Endothelial cell of umbilical vein (primary cell): ENCODE results near the gene TTLL9. TPM values are rescaled to one million over a fixed set of nuclear protein-coding genes. Genes with fewer than 3 reads are reported as not detected.
A peak's percentile ranks its signal among the peaks of the same experiment; 100 is the strongest.

Experiments used
- BruUV-seq: library from RNA; stranded (reverse); fragments of 400-500 nt; replicated peaks from 2 replicates; lab custom pipeline; 2021; lab: Mats Ljungman, UMichigan
- CTCF ChIA-PET: fragments of 300-600, 350-600 bp; sonication (Branson Sonifier 250); formaldehyde crosslinking; loops from one replicate; lab custom pipeline; 2021; ENCODE audit warnings: antibody characterized with exemption, inconsistent platforms; lab: Charles Lee
- POLR2A ChIA-PET: fragments of 300-600, 350-600 bp; sonication (Branson Sonifier 250); formaldehyde crosslinking; loops from one replicate; lab custom pipeline; 2021; ENCODE audit warnings: antibody characterized with exemption, inconsistent platforms; lab: Charles Lee
- DNase-seq: peaks from one replicate; pipeline ENCODE4 v3.0.0-alpha.2; 2011; ENCODE audit warnings: low read depth, low spot score
- FAIRE-seq: peaks from 2 replicates; lab custom pipeline; 2011; peaks lifted over from hg19 to GRCh38; lab: Jason Lieb, UNC
- H2AFZ ChIP-seq: 2 replicates; pipeline ENCODE4 v1.6.0; 2012; ENCODE audit warnings: low read depth, low read length, control low read depth, inconsistent platforms
- H3K27ac ChIP-seq: 2 replicates; pipeline ENCODE4 v1.5.1; 2011; ENCODE audit warnings: low read depth, mild to moderate bottlenecking, control low read depth, low read length, moderate library complexity; ENCODE audit not compliant: insufficient read depth
- H3K27me3 ChIP-seq, 2 experiments: 2 replicates each; pipeline versions ENCODE4 v1.6.0 to v1.6.1; 2011; ENCODE audit warnings: low read length in 2 of 2, mixed read lengths in 1 of 2; ENCODE audit not compliant: control insufficient read depth in 2 of 2, insufficient read depth in 2 of 2
- H3K36me3 ChIP-seq, 2 experiments: 2 replicates in 1 of 2; 3 replicates in 1 of 2; pipeline ENCODE4 v1.5.1; 2011; ENCODE audit warnings: low read length in 2 of 2, mild to moderate bottlenecking in 1 of 2, moderate library complexity in 1 of 2; ENCODE audit not compliant: control insufficient read depth in 2 of 2, insufficient read depth in 2 of 2; ENCODE audit errors: extremely low read depth in 1 of 2
- H3K4me1 ChIP-seq: 3 replicates; pipeline ENCODE4 v1.5.1; 2011; ENCODE audit warnings: mild to moderate bottlenecking, low read length; ENCODE audit not compliant: control insufficient read depth, insufficient read depth; ENCODE audit errors: extremely low read depth
- H3K4me2 ChIP-seq: 2 replicates; pipeline ENCODE4 v1.6.1; 2011; ENCODE audit warnings: low read length, control low read depth, mixed read lengths; ENCODE audit not compliant: insufficient read depth
- H3K4me3 ChIP-seq, 3 experiments: fragments of 200-600 bp in 1 of 3; sonication (generic), shearing (Covaris generic) in 1 of 3; replicated peaks in 1 of 3; 2 replicates each; pipeline ENCODE4 v1.5.1; 2011 to 2016; ENCODE audit warnings: control low read depth in 3 of 3, low read length in 3 of 3, mild to moderate bottlenecking in 2 of 3, inconsistent platforms in 1 of 3, low read depth in 1 of 3, moderate library complexity in 1 of 3; ENCODE audit not compliant: insufficient read depth in 1 of 3
- H3K79me2 ChIP-seq: 2 replicates; pipeline ENCODE4 v1.6.0; 2012; ENCODE audit warnings: low read length, inconsistent platforms; ENCODE audit not compliant: control insufficient read depth, insufficient read depth
- H3K9ac ChIP-seq: replicated peaks from 2 replicates; pipeline ENCODE3; 2011; ENCODE audit warnings: low read length, control low read depth; ENCODE audit not compliant: insufficient read depth; ENCODE audit errors: extremely low read depth
- H3K9me1 ChIP-seq: replicated peaks from 3 replicates; pipeline ENCODE4 v1.6.0; 2011; ENCODE audit warnings: mild to moderate bottlenecking, low read length; ENCODE audit not compliant: control insufficient read depth, insufficient read depth; ENCODE audit errors: extremely low read depth
- H3K9me3 ChIP-seq: replicated peaks from 2 replicates; pipeline ENCODE4 v1.5.1; 2012; ENCODE audit warnings: low read length, inconsistent platforms; ENCODE audit not compliant: control insufficient read depth, insufficient read depth
- H4K20me1 ChIP-seq: replicated peaks from 2 replicates; pipeline ENCODE3; 2011; ENCODE audit warnings: mild to moderate bottlenecking, low read length; ENCODE audit not compliant: control insufficient read depth, insufficient read depth; ENCODE audit errors: extremely low read depth
- EZH2 ChIP-seq: IDR thresholded peaks from 2 replicates; pipeline ENCODE4 v1.6.1; 2012; ENCODE audit warnings: borderline replicate concordance, low read depth, mild to moderate bottlenecking, moderate library complexity, low read length, inconsistent platforms; ENCODE audit not compliant: severe bottlenecking
- FOS ChIP-seq: IDR thresholded peaks from 2 replicates; pipeline ENCODE4 v1.6.1; 2011; ENCODE audit warnings: mild to moderate bottlenecking, low read length, moderate library complexity, borderline replicate concordance; ENCODE audit not compliant: insufficient read depth
- GATA2 ChIP-seq: IDR thresholded peaks from 2 replicates; pipeline ENCODE4 v1.7.0; 2011; ENCODE audit warnings: low read depth, mild to moderate bottlenecking, moderate library complexity, mixed read lengths, low read length; ENCODE audit not compliant: insufficient read length, insufficient read depth
- JUN ChIP-seq: IDR thresholded peaks from 2 replicates; pipeline ENCODE4 v1.6.1; 2011; ENCODE audit warnings: borderline replicate concordance, low read depth; ENCODE audit not compliant: insufficient read length, insufficient read depth
- MYC ChIP-seq: IDR thresholded peaks from one replicate; pipeline ENCODE4 v1.6.1; 2011; ENCODE audit warnings: mild to moderate bottlenecking, low read depth, low read length
- POLR2A ChIP-seq: IDR thresholded peaks from 2 replicates; pipeline ENCODE4 v1.6.1; 2012; ENCODE audit warnings: low read depth, mild to moderate bottlenecking, control low read depth, low read length
- POLR2AphosphoS5 ChIP-seq: IDR thresholded peaks from 2 replicates; pipeline ENCODE4 v1.6.1; 2012; ENCODE audit warnings: low read depth, mild to moderate bottlenecking, control low read depth, low read length, moderate library complexity; ENCODE audit not compliant: insufficient read depth
- dilution Hi-C: fragments of 300-500 bp; cut with MboI; formaldehyde crosslinking; loops from one replicate; pipeline ENCODE4 v1.15.0; 2019; ENCODE audit warnings: low sequenced_read_pairs; ENCODE audit not compliant: extremely low pct_ligation_motif_present
- intact Hi-C: fragments of 100-400 bp; cut with micrococcal nuclease; formaldehyde crosslinking; loops from one replicate; pipeline ENCODE4 v1.10.0; 2022
- polyA plus RNA-seq, 4 experiments: library from polyadenylated mRNA; depleted of rRNA in 3 of 4; stranded (reverse) in 3 of 4; unstranded in 1 of 4; fragments of >200 nt; gene quantifications; 2 replicates each; pipeline versions ENCODE4 v1.2.1 to v1.2.3, GENCODE V29; 2011 to 2012; ENCODE audit warnings: missing spikeins in 1 of 4
- total RNA-seq: library from RNA; stranded (reverse); gene quantifications from 2 replicates; pipeline ENCODE4 v1.2.3, GENCODE V29; 2021
- TF ChIP-seq, protein P1 (sequence below), 2 donors: IDR thresholded peaks; 1 replicate in 1 of 2; 2 replicates in 1 of 2; pipeline ENCODE4 v1.5.1; 2011; ENCODE audit warnings: low read length in 2 of 2, mild to moderate bottlenecking in 2 of 2, moderate library complexity in 2 of 2, control low read depth in 1 of 2, inconsistent platforms in 1 of 2, low read depth in 1 of 2; ENCODE audit not compliant: insufficient read depth in 1 of 2; ENCODE audit errors: extremely low read depth in 1 of 2
- TF ChIP-seq, protein P2 (sequence below): IDR thresholded peaks from 2 replicates; pipeline ENCODE4 v1.6.1; 2011; ENCODE audit not compliant: insufficient read depth, insufficient read length

TTLL9 gene
- total and polyA plus RNA-seq, 2 donors (not counting 3 experiments of a cell fraction or from before 2014, with no cell fraction given): 0.03 TPM; not detected in 1

DNA sequence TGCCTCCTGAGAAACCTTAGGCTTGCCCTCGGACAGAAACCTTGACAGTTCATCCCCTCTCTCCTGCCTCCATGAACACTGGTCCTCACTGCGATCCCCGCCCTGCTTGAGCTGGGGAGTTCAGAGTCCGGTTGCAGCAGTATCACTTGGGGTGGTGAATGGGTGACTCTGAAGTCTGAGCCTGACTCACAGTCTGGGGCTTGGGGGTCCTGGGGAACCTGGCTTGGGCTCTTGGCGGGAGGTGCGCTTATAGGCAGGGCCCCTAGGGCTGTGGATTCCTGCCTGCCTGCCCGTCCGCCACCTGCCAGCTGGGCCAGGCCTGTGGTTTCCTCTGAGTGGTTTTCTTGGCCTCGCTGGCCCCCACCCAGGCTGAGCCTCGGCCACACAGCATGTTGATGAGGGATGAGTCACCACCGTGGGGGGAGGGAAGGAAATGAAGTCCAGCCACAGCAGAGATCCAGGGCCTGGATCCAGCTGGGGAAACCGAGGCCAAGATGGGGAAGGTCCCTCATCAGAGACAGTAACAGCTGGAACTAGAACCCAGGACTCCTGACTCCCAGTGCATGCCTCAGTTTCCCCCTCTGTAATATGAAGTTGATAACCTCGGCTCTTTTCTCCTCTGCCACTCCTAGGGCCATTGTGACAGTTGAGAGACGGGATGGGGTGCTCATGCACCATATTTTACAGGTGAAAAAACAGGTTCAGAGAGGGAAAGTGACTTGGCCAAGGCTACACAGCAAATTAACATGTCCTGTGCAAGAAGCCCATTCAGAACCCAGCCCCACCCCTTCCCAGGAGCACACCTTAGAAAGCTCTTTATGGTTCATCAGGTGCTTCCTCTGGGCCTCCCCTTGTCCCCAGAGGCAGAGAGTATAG, 34.2 kb upstream of the TTLL9 start:
- BruUV-seq: no TSS peak
- no peaks in the 10 kb centered on the region for H4K20me1 ChIP-seq
- intact Hi-C loops: no loop called here
- no peak overlapping the region for H2AFZ ChIP-seq
- peak; percentile 93 for FAIRE-seq
- ChIA-PET CTCF (interaction anchor here (1.2 to 25.3 kb wide), 3 partner anchors 13 to 115 kb away, joined by 3 to 619 read pairs (median 82); partner anchors contain the start of genes FOXS1 and PDRG1), POLR2A (no interaction called here)
- H3K36me3 ChIP-seq: no peaks in the 10 kb centered on the region
- H3K4me1 ChIP-seq: peaks cover 38% of the 10 kb centered on the region
- H3K9ac ChIP-seq: no peak overlapping the region
- TF ChIP-seq POLR2AphosphoS5 (peak; percentile 77), JUN (peak; percentile 90), EZH2 (no peak), FOS (peak; percentile 97), MYC (no peak), POLR2A (no peak), GATA2 (no peak)
- TF ChIP-seq, protein P1, sequence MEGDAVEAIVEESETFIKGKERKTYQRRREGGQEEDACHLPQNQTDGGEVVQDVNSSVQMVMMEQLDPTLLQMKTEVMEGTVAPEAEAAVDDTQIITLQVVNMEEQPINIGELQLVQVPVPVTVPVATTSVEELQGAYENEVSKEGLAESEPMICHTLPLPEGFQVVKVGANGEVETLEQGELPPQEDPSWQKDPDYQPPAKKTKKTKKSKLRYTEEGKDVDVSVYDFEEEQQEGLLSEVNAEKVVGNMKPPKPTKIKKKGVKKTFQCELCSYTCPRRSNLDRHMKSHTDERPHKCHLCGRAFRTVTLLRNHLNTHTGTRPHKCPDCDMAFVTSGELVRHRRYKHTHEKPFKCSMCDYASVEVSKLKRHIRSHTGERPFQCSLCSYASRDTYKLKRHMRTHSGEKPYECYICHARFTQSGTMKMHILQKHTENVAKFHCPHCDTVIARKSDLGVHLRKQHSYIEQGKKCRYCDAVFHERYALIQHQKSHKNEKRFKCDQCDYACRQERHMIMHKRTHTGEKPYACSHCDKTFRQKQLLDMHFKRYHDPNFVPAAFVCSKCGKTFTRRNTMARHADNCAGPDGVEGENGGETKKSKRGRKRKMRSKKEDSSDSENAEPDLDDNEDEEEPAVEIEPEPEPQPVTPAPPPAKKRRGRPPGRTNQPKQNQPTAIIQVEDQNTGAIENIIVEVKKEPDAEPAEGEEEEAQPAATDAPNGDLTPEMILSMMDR (IDR thresholded peaks at IDR 0.05; ENCODE audit: extremely low read depth in 1 of 2, insufficient read depth in 1 of 2, low read depth in 1 of 2, low read length in 2 of 2): no peak
- TF ChIP-seq, protein P2, sequence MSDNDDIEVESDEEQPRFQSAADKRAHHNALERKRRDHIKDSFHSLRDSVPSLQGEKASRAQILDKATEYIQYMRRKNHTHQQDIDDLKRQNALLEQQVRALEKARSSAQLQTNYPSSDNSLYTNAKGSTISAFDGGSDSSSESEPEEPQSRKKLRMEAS: peak; percentile 46
- H3K9me3 ChIP-seq: no peaks in the 10 kb centered on the region
- no peak overlapping the region for H3K4me3 ChIP-seq
- no peaks in the 10 kb centered on the region for H3K27me3 ChIP-seq
- no peak overlapping the region for H3K4me2 ChIP-seq
- H3K27ac ChIP-seq: peak overlapping the region; percentile 8
- dilution Hi-C loops: no loop called here
- no peaks in the 10 kb centered on the region for H3K9me1 ChIP-seq
- peak; percentile 88 for DNase-seq
- no peaks in the 10 kb centered on the region for H3K79me2 ChIP-seq
